ENCODE measurements around the gene TCERG1L.

TCERG1L gene

DNA sequence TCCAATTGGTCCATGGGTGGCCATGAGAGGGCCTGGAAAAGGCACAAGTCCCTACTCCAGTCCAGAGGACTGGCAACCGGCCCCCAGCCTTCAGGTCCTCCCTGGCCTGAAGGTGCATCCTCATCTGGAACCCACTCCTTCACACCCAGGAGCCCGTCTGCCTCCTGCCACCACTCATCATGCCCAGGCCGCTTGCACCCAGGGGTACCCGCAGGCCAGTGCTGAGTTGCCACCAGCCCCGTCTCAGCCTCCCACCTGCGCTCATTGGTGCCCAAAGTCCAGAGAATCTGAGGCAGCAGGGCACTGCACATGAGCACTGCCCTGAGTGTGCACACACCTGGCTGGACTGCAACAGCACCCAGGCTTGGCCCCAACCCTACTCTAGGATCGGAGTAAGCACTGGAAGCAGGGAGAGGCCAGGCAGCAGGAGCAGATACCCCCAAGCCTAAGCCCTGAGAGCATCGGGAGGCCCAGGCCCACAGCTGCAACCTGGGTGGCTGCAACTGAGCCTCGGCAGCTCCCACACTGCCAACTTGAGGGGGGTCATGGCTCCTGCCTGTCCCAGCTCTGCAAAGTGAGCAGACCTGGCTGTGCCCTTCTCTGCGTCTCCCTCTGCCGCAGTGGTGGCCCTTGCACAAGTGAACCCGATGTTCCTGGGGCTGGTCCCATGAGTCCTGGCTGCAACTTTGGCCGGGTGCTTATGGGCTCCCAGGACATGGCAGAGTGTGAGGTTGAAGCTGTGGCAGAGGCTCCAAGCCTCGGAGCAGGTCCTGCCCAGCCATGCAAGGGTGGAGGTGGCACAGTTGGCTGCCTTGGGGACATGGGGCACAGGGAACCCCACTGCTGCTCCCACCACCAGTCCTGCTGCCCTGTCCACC, 44.3 kb downstream of the TCERG1L start:
- Histone ChIP-seq H3K36me3 (ENCODE audit: control insufficient read depth, insufficient read depth, low read length) (no peaks in the 10 kb centered on the region), H3K27me3 (ENCODE audit: control insufficient read depth, insufficient read depth, low read length) (no peaks in the 10 kb centered on the region), H3K4me2 (ENCODE audit: low read length) (no peak overlapping the region), H3K27ac (no peak overlapping the region), H2AFZ (no peak overlapping the region), H3K4me3 (ENCODE audit: low read depth, low read length) (no peak overlapping the region), H3K9ac (no peak overlapping the region), H3K4me1 (no peaks in the 10 kb centered on the region), H3K79me2 (no peaks in the 10 kb centered on the region), H3K9me3 (ENCODE audit: control insufficient read depth, low read length) (no peaks in the 10 kb centered on the region)
- TF ChIP-seq, protein P1, sequence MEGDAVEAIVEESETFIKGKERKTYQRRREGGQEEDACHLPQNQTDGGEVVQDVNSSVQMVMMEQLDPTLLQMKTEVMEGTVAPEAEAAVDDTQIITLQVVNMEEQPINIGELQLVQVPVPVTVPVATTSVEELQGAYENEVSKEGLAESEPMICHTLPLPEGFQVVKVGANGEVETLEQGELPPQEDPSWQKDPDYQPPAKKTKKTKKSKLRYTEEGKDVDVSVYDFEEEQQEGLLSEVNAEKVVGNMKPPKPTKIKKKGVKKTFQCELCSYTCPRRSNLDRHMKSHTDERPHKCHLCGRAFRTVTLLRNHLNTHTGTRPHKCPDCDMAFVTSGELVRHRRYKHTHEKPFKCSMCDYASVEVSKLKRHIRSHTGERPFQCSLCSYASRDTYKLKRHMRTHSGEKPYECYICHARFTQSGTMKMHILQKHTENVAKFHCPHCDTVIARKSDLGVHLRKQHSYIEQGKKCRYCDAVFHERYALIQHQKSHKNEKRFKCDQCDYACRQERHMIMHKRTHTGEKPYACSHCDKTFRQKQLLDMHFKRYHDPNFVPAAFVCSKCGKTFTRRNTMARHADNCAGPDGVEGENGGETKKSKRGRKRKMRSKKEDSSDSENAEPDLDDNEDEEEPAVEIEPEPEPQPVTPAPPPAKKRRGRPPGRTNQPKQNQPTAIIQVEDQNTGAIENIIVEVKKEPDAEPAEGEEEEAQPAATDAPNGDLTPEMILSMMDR (IDR thresholded peaks at IDR 0.05), result no peak

DNA sequence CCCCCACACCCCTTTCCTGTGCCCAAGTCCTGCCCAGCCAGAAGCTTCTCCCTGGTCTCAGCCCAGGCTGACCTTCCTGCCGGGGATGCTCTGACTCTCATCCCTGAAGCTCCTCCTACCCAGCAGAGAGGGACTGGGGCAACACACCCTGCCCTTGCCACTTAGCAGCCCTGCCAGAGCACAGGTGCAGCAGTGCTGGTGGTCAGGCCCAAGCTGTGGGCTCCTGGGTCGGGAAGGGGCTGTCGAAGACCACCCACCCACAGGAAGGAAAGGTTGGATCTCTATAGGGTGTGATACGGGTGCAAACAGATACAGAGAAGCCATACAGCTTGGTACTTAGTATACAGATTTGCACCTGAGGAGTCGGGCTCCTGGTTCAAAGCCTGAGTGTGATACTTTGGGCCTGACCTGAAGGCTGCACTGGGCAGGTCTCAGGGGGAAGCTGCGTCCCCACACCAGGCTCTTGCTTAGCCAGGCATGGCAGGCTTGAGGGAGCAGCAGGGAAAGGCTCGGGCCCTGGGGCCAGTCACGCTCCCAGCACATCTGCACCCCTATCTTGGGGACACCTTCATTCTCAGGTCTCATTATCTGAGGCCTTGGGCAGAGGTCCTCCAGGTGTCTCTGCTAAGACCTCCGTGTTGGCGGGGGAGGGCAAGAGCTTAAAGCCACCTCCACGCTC, 47.3 kb downstream of the TCERG1L start:
- H3K4me3 ChIP-seq (ENCODE audit: low read depth, low read length), result no peak overlapping the region
- TF ChIP-seq, protein P1 (IDR thresholded peaks at IDR 0.05), result no peak
- no peak overlapping the region for H3K4me2 ChIP-seq (ENCODE audit: low read length)
- H3K27ac ChIP-seq, result no peak overlapping the region
- no peaks in the 10 kb centered on the region for H3K4me1 ChIP-seq
- H3K27me3 ChIP-seq (ENCODE audit: control insufficient read depth, insufficient read depth, low read length), result no peaks in the 10 kb centered on the region
- no peaks in the 10 kb centered on the region for H3K9me3 ChIP-seq (ENCODE audit: control insufficient read depth, low read length)
- H2AFZ ChIP-seq, result no peak overlapping the region
- H3K36me3 ChIP-seq (ENCODE audit: control insufficient read depth, insufficient read depth, low read length), result no peaks in the 10 kb centered on the region
- H3K79me2 ChIP-seq, result no peaks in the 10 kb centered on the region
- no peak overlapping the region for H3K9ac ChIP-seq

DNA sequence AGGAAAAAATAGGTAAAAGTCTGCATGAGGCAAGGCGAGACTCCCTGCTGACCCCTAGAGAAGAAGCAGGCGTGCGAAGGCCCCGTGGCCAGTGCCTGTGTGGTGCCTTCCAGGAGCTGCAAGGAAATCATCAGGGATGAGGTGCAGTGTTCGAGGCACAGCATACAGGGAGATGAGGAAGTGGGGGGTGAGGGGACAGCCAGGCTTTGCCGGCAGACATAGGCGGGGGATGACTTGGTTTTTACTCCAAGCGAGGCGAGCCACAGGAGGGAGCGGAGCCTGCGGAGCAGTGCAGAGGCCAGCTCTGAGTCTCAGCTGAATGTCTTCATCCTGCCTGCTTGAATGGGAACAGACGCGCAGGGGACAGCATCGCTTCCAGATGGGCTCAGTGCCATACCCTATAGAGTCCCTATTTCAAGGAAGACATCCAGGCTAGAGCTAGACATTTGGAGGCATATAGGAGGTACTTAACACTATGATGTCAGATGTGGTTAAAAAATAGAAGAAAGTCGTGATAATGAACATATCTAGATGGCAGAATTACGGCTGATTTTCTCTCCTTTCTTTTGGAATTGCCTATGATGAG, 49.5 kb downstream of the TCERG1L start:
- Histone ChIP-seq H3K27ac (no peak overlapping the region), H3K79me2 (no peaks in the 10 kb centered on the region), H3K9ac (no peak overlapping the region), H3K4me2 (ENCODE audit: low read length) (no peak overlapping the region), H3K9me3 (ENCODE audit: control insufficient read depth, low read length) (no peaks in the 10 kb centered on the region), H3K4me3 (ENCODE audit: low read depth, low read length) (no peak overlapping the region), H3K4me1 (no peaks in the 10 kb centered on the region), H3K27me3 (ENCODE audit: control insufficient read depth, insufficient read depth, low read length) (no peaks in the 10 kb centered on the region), H3K36me3 (ENCODE audit: control insufficient read depth, insufficient read depth, low read length) (no peaks in the 10 kb centered on the region), H2AFZ (no peak overlapping the region)
- TF ChIP-seq, protein P1 (IDR thresholded peaks at IDR 0.05), result no peak

DNA sequence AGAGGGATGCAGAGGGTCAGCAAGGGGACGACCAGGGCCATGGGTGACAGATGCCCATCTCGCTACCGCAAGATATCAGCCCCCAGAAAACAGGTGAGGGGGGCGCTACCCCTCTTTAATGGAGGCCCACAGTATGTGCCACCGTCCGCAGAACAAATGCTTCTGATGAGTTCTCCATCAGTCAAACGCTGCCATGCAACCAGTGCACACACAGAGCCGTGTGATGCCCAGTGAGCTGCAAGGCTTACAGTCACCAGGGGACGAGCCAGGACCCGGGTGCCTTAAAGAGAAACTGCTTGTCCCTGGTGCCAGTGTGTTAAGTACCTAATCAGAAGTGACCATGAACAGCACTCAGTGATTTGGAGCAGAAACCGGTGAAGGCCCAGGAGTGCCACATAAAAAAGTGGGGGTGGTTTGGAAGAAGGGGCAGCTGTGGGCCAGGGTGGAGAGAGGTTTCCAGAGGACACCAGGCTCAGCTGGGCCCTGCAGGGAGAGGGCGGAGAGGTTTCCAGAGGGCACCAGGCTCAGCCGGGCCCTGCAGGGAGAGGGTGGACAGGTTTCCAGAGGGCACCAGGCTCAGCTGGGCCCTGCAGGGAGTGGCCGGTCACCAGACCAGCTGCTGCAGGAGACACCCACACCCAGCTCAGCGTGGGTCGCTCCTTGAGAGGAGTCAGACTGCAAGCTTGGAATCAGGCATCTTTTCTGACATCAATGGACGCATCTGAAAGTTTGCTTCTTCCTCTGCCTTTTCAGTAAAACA, 50.9 kb downstream of the TCERG1L start:
- no peak overlapping the region for H3K4me3 ChIP-seq (ENCODE audit: low read depth, low read length)
- no peak overlapping the region for H3K9ac ChIP-seq

More for the DNA sequence above, 50.9 kb downstream of the TCERG1L start:
- Histone ChIP-seq H3K4me1 (no peaks in the 10 kb centered on the region), H3K9me3 (ENCODE audit: control insufficient read depth, low read length) (no peaks in the 10 kb centered on the region), H3K4me2 (ENCODE audit: low read length) (no peak overlapping the region), H3K79me2 (no peaks in the 10 kb centered on the region), H3K27ac (no peak overlapping the region), H3K27me3 (ENCODE audit: control insufficient read depth, insufficient read depth, low read length) (no peaks in the 10 kb centered on the region), H3K36me3 (ENCODE audit: control insufficient read depth, insufficient read depth, low read length) (no peaks in the 10 kb centered on the region), H2AFZ (no peak overlapping the region)
- TF ChIP-seq, protein P1 (IDR thresholded peaks at IDR 0.05), result no peak
